HCT116 (cell line): ENCODE data around the gene OR10X1. TPM values are rescaled to one million over a fixed set of nuclear protein-coding genes. Genes with fewer than 3 reads are reported as not detected.

Experiments used
- ATAC-seq: fragments of 200-7000 bp; cut with Tn5 transposase; 2 replicates; pipeline ENCODE4 v1.9.1; 2020; ENCODE audit warnings: mild to moderate bottlenecking, moderate library complexity
- BruUV-seq: library from RNA; stranded (reverse); fragments of 400-500 nt; replicated peaks from 2 replicates; lab custom pipeline; 2021; lab: Mats Ljungman, UMichigan
- CTCF ChIA-PET: fragments of 300-600 bp; sonication (Branson Sonifier 250); formaldehyde crosslinking; loops from one replicate; lab custom pipeline; 2021; ENCODE audit warnings: antibody characterized with exemption; lab: Charles Lee
- POLR2A ChIA-PET: fragments of 300-600, 350-600 bp; sonication (Branson Sonifier 250); formaldehyde crosslinking; loops from one replicate; lab custom pipeline; 2021; ENCODE audit warnings: antibody characterized with exemption; lab: Charles Lee
- RAD21 ChIA-PET, 2 experiments: fragments of 300-600 bp; sonication (Branson Sonifier 250); formaldehyde crosslinking; loops; one replicate each; lab custom pipeline; 2023; ENCODE audit warnings: low total read pairs in 2 of 2; ENCODE audit not compliant: uncharacterized antibody in 2 of 2, unreplicated experiment in 2 of 2, low non-redundant PET in 1 of 2; lab: Charles Lee
- DNase-seq: peaks from one replicate; pipeline ENCODE4 v3.0.0-alpha.2; 2010; ENCODE audit warnings: low read depth, low spot score
- H2AFZ ChIP-seq: fragments of 200-600 bp; shearing (Covaris generic), sonication (generic); 2 replicates; pipeline ENCODE4 v1.6.1; 2017; ENCODE audit warnings: low read depth, mixed run types, mixed read lengths, antibody characterized with exemption, low read length; ENCODE audit not compliant: poor library complexity, severe bottlenecking
- H3K27ac ChIP-seq: 2 replicates; pipeline ENCODE4 v1.5.1; 2012; ENCODE audit warnings: low read depth, low read length
- H3K27me3 ChIP-seq: fragments of 200-600 bp; sonication (generic); 2 replicates; pipeline ENCODE4 v1.6.1; 2016; ENCODE audit warnings: mixed run types, low read length, mixed read lengths; ENCODE audit not compliant: insufficient read depth
- H3K36me3 ChIP-seq, 2 experiments: fragments of 200-500 bp in 1 of 2; fragments of 200-600 bp in 1 of 2; sonication (Bioruptor generic) in 1 of 2; sonication (generic) in 1 of 2; 2 replicates each; pipeline versions ENCODE4 v1.5.1 to v1.6.1; 2014 to 2016; ENCODE audit warnings: low read length in 2 of 2, inconsistent platforms in 1 of 2, mixed read lengths in 1 of 2, mixed run types in 1 of 2; ENCODE audit not compliant: insufficient read depth in 2 of 2, control insufficient read depth in 1 of 2
- H3K4me1 ChIP-seq, 2 experiments: fragments of 200-600 bp in 1 of 2; sonication (generic) in 1 of 2; 2 replicates each; pipeline versions ENCODE4 v1.5.1 to v1.6.1; 2012 to 2017; ENCODE audit warnings: low read length in 2 of 2, inconsistent platforms in 1 of 2, mild to moderate bottlenecking in 1 of 2, mixed read lengths in 1 of 2, mixed run types in 1 of 2, moderate library complexity in 1 of 2; ENCODE audit not compliant: insufficient read depth in 2 of 2, control insufficient read depth in 1 of 2
- H3K4me2 ChIP-seq: fragments of 200-600 bp; sonication (generic); 2 replicates; pipeline ENCODE4 v1.6.1; 2017; ENCODE audit warnings: mixed run types, low read length, mixed read lengths
- H3K4me3 ChIP-seq, 2 experiments: fragments of 200-600 bp in 1 of 2; sonication (generic) in 1 of 2; replicated peaks in 1 of 2; 2 replicates each; pipeline ENCODE4 v1.5.1; 2011 to 2016; ENCODE audit warnings: low read length in 2 of 2, control low read depth in 1 of 2, low read depth in 1 of 2, mild to moderate bottlenecking in 1 of 2, mixed read lengths in 1 of 2, mixed run types in 1 of 2
- H3K79me2 ChIP-seq: fragments of 200-600 bp; sonication (generic); 2 replicates; pipeline ENCODE4 v1.6.1; 2017; ENCODE audit warnings: mild to moderate bottlenecking, mixed run types, low read length, moderate library complexity, mixed read lengths; ENCODE audit not compliant: insufficient read depth
- H3K9ac ChIP-seq: fragments of 200-600 bp; sonication (generic); 2 replicates; pipeline ENCODE4 v1.6.1; 2016; ENCODE audit warnings: low read length, mixed read lengths
- H3K9me2 ChIP-seq: fragments of 200-600 bp; sonication (generic), shearing (Covaris generic); 2 replicates; pipeline ENCODE4 v1.6.1; 2017; ENCODE audit warnings: mixed run types, mild to moderate bottlenecking, moderate library complexity; ENCODE audit not compliant: insufficient read depth
- H3K9me3 ChIP-seq, 2 experiments: fragments of 200-500 bp in 1 of 2; fragments of 200-600 bp in 1 of 2; sonication (Bioruptor generic) in 1 of 2; sonication (generic) in 1 of 2; 2 replicates each; pipeline ENCODE4 v1.6.1; 2014 to 2017; ENCODE audit warnings: low read length in 2 of 2, mixed read lengths in 2 of 2, inconsistent platforms in 1 of 2, low read depth in 1 of 2, mild to moderate bottlenecking in 1 of 2, mixed run types in 1 of 2, moderate library complexity in 1 of 2; ENCODE audit not compliant: control insufficient read depth in 1 of 2, insufficient read depth in 1 of 2
- H4K20me1 ChIP-seq: fragments of 200-600 bp; sonication (generic), shearing (Covaris generic); 2 replicates; pipeline ENCODE4 v1.6.1; 2017; ENCODE audit warnings: mixed run types, mild to moderate bottlenecking, moderate library complexity; ENCODE audit not compliant: insufficient read depth
- CTCF ChIP-seq, 3 experiments: fragments of 200-600 bp in 1 of 3; sonication (generic) in 1 of 3; IDR thresholded peaks in 2 of 3; conservative IDR thresholded peaks in 1 of 3; 2 replicates each; pipeline ENCODE4 v1.5.1; 2012 to 2017; ENCODE audit warnings: low read depth in 2 of 3, low read length in 2 of 3, antibody characterized with exemption in 1 of 3, borderline replicate concordance in 1 of 3, control low read depth in 1 of 3, mild to moderate bottlenecking in 1 of 3, mixed read lengths in 1 of 3, mixed run types in 1 of 3, moderate library complexity in 1 of 3; ENCODE audit not compliant: insufficient read depth in 1 of 3
- FOSL1 ChIP-seq: IDR thresholded peaks from 2 replicates; pipeline ENCODE4 v1.6.1; 2012; ENCODE audit warnings: low read depth
- SP1 ChIP-seq: IDR thresholded peaks from 2 replicates; pipeline ENCODE4 v1.6.1; 2012; ENCODE audit warnings: low read depth
- SRF ChIP-seq: IDR thresholded peaks from 2 replicates; pipeline ENCODE4 v1.6.1; 2012; ENCODE audit warnings: low read depth
- YY1 ChIP-seq: IDR thresholded peaks from 2 replicates; pipeline ENCODE4 v1.6.1; 2011; ENCODE audit warnings: low read length, low read depth, moderate library complexity, mild to moderate bottlenecking; ENCODE audit not compliant: insufficient replicate concordance; ENCODE audit errors: extremely low read depth
- ZNF274 ChIP-seq: fragments of 200-500 bp; sonication (Bioruptor generic); IDR thresholded peaks from 2 replicates; pipeline ENCODE4 v1.6.1; 2014; ENCODE audit warnings: mild to moderate bottlenecking, low read depth, low read length, inconsistent platforms
- intact Hi-C: fragments of 100-400 bp; cut with micrococcal nuclease; formaldehyde crosslinking; loops from 2 replicates; pipeline ENCODE4 v1.10.0; 2022
- total RNA-seq: library from RNA; stranded (reverse); gene quantifications from one replicate; pipeline ENCODE4 v1.2.1, GENCODE V29; 2021; ENCODE audit not compliant: unreplicated experiment
- TF ChIP-seq, protein P1 (sequence below): IDR thresholded peaks from 2 replicates; pipeline ENCODE4 v1.6.1; 2012

OR10X1 gene
- total RNA-seq, 1 experiment from 2014 or later: not detected

DNA sequence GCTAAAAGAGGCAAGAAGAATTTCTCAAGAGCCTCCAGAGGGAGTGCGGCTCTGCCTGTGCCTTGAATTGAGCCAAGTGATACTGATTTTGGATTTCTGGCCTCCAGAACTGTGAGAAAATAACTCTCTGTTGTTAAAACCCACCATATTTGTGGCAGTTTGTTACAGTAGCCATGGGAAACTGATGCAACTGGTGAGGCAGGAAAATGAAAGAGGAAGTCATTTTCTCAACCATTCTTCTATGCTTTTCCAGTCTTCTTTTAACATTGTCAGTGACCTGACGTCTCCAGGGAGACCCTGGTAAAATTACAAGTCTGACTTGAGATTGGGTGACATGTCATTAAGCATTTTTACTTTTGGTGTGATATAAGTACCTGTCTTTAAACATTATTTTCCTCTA, 15.1 kb downstream of the OR10X1 start (continued):
- TF ChIP-seq, protein P1, sequence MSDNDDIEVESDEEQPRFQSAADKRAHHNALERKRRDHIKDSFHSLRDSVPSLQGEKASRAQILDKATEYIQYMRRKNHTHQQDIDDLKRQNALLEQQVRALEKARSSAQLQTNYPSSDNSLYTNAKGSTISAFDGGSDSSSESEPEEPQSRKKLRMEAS: no peak
- TF ChIP-seq CTCF (IDR thresholded peaks at IDR 0.05 in 2 of 3, conservative IDR thresholded peaks at IDR 0.05 in 1 of 3; ENCODE audit: borderline replicate concordance in 1 of 3, insufficient read depth in 1 of 3, low read depth in 2 of 3, low read length in 2 of 3): no peak
- no peak for TF ChIP-seq ZNF274
- no peak for TF ChIP-seq SP1

DNA sequence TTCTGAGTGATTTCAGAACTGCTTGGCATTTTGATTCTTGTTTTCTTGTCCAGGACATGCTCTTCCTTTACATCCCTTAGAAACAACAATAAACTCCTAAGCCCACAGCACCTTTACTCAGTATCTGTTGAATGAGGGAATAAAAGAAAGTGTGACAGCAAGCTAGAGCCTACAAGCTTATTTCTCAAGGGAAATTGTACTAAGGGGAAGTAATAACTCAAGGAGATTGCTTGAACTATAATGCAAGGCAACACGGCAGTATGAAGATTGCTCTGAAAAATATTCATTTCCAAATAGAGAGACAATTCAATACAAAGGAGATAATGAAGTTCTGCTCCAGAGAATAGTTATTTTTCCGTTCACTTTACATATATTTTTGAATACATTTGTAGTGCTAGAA, 15.8 kb downstream of the OR10X1 start:
- H2AFZ ChIP-seq: no peak overlapping the region
- ATAC-seq: no peak
- intact Hi-C loops: no loop called here
- H3K9ac ChIP-seq: no peak overlapping the region
- no peaks in the 10 kb centered on the region for H4K20me1 ChIP-seq
- no peak overlapping the region for H3K4me3 ChIP-seq
- no peaks in the 10 kb centered on the region for H3K4me1 ChIP-seq
- no peak overlapping the region for H3K27ac ChIP-seq
- peaks cover 7% of the 10 kb centered on the region; the same call in 1 of the 2 replicates for H3K27me3 ChIP-seq
- ChIA-PET POLR2A (no interaction called here), RAD21 (no interaction called here), CTCF (no interaction called here)
- no peaks in the 10 kb centered on the region for H3K36me3 ChIP-seq
- TF ChIP-seq YY1 (no peak), FOSL1 (no peak), SRF (no peak)
- BruUV-seq: no TSS peak
- no peaks in the 10 kb centered on the region for H3K9me3 ChIP-seq
- H3K9me2 ChIP-seq: no peaks in the 10 kb centered on the region
- DNase-seq: no peak
- no peaks in the 10 kb centered on the region for H3K79me2 ChIP-seq
- no peak overlapping the region for H3K4me2 ChIP-seq
